CD4-positive, alpha-beta T cell treated with Interleukin-6 for 4 hours (primary cell): ENCODE data around the gene PDE4D.
"Not testable (repeated sequence)": the region's sequence is repeated elsewhere in the genome, so short reads cannot be mapped to it uniquely, and the experiment has no call there.

Experiments
- DNase-seq: peaks from one replicate; pipeline ENCODE4 v3.0.0-alpha.2; 2020; ENCODE audit warnings: mixed read lengths

PDE4D gene

DNA sequence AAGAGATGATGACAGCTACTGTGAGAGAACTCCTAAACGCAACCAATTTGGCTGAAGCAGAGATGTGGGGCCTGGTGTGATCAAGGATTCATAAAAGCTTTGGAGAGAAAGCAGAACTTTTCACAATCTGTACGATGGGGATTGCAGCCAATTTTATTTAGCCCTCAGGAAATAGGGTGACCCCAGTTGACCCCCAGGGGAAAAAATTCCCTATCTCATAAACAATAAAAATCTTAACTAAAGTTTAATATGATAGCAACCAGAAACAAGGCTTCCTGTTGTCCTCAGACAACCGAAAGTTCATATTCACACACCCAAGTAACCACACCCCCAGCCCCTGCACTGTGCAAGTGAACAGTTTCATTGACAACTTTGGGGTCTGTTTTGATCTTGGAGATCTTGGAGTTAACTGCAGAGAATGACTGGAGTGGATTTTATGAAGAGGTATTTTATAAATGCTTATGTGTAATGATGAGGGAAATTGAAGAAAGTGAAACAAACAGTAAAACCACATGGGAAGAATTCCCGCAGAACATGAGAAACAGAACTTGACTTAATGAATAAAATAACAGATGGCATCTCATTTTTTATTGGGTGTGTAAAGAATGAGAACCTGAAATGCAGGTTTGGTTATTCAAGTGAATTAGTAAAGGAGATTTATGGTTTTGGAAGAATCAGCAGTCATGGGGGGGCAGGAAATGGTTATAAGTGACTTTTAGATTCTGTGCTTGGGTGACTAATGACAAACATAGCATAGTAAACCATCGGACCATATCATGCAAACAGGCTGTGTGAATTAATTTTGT lies 94.5 kb downstream of the PDE4D start:
- peak; percentile 15 for DNase-seq

DNA sequence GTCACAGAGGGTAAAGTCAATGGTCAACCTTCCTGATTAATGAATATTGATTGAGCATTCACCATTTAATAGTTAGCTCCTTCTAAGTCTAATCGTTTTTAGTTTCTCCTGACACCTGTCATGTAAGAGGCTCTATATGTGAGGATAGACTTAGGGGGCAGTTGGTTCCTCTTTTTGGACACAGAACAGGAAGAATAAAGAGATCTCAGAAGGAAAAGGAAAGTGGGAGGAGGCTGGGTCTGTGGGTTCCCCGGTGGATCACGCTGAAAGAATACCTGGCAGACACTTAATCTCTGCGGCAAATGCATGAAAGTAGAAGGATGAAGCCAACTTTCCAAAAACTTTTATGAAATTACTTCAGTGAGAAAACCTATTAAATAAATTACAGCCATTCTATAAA lies 98.4 kb downstream of the PDE4D start:
- DNase-seq: no peak

DNA sequence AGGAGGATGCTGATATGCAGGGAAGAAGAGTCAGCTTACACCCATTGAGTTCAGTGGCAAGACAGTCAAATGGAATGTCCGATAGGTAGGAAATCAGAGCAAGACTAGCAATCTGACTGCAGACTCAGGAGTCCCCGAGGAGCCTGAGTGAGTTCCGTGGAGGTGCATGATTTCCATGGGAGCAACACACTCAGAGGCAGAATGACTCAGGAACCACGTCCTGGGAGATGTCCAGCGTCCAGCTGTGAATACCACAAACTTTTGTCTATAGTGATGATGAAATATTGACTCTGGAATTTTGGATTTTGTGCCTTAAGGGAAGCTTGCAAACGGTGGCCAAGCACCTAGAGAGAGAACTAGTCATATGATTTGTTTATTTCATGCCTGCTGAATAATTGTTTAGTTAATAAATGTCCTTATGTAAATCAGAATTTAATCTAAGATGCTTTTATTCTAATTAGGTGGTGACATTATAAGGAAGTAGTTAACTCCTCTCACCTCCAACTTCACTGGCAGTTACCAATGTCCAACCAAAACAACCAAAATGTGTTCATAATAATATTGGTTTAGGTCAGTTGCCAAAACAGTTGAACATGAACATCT lies 100.4 kb downstream of the PDE4D start:
- DNase-seq: no peak

DNA sequence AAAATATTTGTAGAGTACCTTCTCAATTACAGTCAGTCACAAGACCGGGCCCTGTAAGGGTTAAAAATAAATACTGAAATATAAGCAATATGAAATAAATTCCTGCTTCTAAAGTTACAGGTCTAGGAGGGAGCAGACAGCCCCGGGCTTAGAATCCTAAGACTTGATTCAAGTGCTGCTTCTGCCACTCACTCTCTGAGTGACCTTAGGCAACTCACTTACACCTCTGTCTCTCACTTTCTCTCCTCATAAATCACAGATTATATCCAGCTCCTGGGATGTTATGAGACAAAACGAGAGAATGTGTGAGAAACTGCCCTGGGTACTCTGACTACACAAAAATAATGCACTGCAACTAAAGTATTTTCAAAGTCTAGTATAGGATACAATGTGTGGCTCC lies 101.9 kb downstream of the PDE4D start:
- no peak for DNase-seq

DNA sequence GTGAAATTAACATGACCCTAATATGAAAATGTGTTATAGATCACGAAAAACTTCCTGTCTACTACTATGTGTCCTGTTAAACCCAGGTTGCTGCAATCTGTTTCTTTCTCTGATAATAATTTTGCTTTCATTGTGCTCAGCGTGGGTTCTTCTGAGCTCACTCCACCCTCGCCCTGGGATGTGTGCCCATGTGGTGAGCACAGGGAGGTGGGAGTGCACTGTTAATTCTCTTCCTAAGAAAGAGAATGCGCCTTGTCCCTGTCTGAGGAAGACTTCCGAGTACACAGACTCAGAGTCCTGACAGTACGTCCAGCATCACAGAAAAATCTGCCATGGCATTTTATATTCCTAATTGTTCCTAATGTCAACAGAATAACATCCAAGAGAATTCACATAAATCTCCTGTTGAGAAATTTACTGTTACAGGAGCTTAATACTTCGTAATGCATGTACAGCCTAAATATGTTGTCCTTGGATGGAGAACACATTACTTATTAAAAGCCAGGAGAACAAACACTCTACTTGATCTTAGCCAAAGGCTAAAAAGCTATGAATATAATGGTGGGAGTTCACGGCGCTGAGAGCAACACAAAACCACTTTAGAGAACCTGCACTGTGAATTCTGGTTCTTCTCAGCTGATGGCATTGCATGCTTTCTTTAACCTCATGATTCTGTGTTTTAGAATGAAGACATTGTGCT lies 102.6 kb downstream of the PDE4D start:
- DNase-seq: no peak

DNA sequence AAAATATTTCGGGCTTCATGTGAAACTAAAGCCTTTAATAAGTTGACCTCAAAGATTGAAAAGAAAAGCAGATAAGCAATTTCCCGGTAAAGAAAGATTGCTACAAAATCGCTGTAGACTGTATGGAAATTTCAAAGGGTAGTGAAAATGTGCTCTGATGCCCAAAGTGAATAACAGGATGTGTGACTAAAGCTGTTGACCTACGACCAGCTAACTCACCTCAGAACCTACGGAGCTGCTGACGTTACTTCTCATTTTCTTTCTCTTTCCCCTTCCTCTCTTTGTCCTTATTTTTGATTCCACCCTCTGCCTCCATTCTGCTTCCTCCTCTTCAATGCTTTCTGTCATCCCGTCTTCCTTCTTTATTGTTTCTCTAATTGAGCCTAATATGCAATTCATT lies 103.2 kb downstream of the PDE4D start:
- no peak for DNase-seq

DNA sequence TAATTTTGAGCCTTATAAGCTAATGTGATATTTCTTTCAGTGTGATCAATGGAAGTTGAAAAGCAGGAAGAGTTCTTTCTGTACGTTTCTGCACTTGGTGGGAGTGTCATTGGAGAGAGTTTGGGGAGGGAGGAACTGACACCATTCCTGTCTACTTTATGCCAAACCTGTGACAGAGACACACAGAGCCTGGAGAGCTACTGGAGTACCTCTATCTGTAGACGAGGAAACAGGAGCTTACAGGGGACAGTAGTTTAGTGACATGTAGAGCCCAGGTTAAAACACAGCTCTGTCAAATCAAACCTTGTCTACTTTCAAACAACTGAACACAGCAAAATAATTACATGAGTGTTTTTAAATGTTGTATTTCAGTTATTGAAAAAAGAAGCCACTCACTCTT lies 103.6 kb downstream of the PDE4D start:
- no peak for DNase-seq

DNA sequence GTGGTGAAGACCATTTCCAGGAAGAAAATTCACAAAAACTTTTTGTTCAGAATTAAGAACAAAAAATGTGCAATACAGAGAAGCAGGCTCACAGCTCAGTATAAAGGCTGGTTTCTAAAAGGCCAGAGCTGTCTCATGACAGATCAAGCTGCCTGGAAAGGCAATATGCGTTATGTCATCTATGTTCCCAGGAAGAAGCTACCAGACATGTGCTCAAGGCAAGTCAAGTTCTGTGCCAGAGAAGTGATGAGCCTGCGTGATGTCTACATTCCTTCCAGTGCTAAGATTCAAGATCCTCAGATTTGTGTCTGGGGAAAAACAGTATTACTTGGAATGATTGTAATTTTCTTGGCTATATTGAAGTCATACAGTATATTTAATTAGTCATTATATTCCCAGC lies 104.3 kb downstream of the PDE4D start:
- no peak for DNase-seq

DNA sequence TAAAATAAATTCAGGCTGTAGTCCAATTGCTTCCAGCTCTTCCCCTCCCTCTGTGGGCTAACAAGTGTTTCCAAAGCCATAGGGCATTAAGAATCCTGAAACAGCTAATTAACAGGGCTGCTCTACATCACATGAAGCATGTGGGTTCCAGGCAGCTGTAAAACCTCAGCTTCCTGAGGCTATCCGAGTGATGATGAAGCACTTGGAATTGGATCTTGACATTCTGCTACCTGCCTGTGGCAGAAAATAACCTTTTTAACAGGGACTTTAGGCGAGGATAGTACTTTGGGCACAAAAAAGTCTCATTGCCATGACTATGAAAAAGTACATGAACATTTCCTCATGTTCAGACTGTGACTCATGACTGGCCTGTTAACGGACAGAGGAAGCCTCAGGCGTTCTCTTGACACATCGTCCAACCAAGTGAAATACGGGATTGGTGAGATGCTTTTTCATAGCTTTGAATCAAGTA lies 107.2 kb downstream of the PDE4D start:
- no peak for DNase-seq

DNA sequence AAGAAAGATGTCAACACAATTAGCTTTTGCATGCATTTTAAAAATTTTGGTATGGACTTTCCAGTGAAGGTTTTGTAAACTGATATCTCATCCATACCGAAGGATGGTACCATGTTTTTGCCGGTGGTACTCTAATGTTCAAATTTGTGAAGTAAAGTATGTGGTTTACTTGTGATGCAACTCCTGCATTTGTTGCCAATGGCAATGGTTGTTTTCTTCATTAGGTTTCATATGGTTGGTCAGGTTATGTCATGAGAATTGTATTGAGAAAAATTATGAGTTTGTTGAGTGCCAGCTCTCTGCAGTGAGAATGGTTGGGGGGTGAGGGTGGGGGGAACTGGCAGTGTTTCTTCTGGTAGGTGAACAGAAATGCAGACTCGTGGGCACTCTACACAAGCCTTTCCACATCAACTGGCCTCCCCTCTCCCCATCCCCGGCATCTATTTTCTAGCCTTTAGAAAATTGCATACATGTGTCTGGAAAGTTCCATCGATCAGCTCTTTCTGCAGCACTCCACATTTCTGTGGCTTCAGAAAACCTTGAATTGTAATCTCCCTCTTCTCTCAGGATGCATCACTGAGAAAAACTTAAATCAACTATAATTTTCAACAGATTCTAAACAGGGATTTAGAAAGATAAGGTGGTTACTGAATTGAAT lies 107.7 kb downstream of the PDE4D start:
- no peak for DNase-seq

DNA sequence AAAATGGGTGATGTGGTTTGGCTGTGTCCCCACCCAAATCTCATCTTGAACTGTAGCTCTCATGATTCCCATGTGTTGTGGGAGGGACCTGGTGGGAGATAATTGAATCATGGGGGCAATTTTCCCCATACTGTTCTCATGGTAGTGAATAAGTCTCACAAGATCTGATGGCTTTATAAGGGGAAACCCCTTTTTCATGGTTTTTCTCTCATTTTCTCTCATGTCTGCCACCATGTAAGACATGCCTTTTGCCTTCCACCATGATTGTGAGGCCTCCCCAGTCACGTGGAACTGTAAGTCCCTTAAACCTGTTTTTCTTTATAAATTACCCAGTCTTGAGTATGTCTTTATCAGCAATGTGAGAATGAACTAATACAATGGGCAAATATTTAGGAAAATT lies 108.8 kb downstream of the PDE4D start:
- DNase-seq: not testable (repeated sequence)

DNA sequence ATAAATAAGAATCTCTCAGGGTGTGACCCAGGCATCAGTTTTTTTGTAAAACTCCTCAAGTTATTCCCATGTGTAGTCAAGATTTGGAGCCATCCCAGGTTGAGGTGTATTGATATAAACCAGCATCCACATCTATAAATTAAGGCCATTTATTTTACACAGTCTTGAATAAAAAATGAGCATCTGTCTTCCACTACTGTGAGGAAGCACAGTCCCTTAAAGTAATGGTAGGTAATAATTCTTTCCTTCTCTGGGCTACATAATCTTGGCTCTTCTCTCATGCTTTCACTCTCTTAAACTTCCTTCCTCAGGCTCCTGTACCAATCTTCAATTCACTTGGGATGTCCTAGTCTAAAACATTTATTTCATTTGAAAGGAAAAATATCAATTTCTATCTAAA lies 110.3 kb downstream of the PDE4D start:
- no peak for DNase-seq

DNA sequence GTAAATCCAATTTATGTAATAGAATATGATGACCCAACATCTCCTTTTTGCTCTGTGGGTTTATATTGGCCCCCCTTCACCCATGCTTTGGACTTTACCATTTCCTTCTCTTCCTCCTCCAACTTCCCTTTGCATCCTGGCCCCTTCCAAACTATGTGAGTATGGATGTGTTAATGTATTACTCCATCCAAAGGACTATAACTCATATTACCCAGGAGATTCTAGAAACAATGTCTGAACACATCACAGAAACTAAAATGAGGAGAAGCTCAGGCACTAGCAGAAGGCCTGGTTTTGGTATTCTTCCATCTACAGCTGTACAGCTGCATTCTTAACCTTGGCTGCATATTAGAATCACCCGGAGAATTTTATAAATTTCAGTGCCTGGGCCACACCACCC lies 110.7 kb downstream of the PDE4D start:
- no peak for DNase-seq

DNA sequence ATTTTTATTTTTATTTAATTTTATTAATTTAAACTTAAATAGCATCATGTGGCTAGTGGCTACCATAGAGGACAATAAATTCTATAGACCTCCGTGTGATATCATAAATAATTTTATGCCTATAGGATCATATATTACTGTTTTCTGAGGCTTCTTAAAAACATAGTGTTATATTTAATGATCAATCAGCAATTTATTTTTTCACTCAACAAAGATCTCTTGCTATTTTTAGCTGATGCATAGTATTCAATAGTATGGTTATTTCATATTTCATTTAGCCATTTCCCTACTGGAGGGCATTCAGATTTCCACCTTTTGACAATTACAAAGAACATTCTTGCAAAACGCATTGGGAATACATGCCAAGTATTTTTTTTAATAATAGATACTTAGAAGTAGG lies 114.1 kb downstream of the PDE4D start:
- DNase-seq: no peak

DNA sequence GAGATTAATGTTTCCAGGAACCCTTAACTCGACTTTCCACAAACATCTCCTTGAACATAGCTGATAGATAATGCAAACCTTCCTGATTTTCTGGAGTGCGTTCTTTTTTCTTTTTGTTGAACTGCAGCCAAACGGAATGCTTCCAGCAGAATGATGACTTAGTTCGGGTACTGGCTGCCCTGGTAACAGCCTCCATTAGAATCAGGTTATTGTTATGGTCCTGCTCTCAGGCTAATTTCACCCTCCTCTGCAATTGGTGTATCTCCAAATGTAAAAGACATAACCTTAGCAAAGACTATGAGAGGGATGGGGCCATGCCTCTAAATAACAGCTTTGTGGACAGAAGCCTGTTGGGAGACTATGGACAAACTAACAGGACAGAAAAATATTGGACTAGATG lies 116.5 kb downstream of the PDE4D start:
- no peak for DNase-seq

DNA sequence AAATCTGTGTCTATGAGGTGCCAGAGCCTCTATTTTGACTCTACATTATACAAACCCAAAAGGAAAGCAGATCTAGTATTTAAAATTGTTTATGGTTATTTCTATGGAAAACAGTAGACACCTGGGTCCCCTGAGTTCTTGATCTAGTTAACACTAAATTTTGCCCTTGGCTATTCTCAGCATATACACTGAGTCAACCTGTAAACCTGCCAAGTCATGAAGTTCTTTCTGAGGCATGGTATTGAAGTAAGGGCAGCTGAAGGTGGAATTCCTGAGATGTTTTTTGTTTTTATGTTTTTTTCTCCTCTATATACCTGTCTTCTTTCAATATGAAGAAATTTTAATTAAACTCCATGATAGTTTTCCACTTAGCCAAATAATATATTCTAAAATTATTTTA lies 120.2 kb downstream of the PDE4D start:
- DNase-seq: no peak

DNA sequence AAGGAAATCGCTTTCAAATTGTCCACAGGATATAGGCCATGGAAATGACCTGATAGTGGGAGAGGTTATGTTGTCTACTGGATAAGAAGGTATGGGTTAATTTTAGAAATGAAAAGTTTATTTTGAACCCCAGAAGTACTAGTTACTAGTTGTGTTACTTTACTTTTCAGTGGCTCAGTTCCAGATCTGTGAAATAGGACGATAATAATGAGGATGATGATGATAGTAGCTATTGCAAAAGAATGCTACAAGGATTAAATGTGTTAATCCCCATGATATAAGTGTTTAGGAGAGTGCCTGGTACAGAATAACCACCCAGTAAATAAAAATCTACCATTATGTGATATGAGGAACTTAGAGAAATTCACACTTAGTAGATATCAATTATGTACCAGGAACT lies 120.8 kb downstream of the PDE4D start:
- no peak for DNase-seq

DNA sequence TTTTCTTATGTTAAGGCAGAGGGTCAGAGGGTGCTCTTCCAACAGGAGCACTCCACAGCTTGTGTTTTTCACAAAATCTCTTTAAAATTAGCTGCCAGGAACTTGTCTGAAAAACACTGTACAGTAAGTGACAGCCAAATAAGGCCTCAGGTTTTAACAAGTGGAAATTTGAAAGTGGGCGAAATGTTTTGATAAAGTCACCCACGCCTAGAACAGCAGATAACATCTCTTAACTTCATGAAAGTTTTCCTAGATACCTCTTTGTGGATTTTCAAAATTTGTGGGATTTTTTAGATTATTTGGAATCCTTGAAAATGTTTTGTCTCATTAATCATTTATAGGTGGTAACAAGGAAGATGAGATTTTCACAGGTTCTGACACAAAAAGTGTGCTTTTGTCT lies 121.3 kb downstream of the PDE4D start:
- no peak for DNase-seq

DNA sequence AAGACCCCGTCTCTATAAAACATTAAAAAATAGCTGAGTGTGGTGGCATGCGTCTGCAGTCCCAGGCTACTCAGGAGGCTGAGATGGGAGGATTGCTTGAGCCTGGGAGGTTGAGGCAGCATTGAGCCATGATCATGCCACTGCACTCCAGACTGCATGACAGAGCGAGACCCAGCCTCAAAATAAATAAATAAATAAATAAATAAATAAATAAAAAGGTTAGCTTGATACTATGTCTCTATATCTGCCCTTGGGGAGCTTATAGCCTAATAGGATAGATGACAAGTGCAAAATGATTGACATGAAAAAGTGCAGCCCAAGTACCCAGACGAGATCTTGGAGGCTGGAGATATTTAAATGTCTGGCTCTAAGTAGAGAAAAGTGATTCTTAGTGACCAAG lies 122.6 kb downstream of the PDE4D start:
- no peak for DNase-seq

DNA sequence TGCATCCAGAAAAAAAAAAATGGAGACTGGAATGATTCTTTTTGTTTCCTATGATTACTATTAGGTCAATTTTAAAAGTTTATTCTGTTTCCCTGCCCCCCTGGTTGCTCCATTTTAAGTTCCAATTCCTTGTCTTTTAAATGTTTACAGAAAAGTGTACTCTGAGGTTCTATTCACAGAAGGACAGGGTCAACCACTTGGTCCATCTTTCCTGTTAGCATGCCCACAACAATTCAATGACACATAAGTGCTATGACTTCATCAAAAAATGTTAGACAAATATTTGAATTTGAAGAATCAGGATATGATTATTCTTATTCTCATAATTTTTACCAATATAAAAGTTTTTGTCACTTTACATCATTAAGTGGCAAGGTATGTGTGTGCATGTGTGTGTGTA lies 123.7 kb downstream of the PDE4D start:
- DNase-seq: no peak

DNA sequence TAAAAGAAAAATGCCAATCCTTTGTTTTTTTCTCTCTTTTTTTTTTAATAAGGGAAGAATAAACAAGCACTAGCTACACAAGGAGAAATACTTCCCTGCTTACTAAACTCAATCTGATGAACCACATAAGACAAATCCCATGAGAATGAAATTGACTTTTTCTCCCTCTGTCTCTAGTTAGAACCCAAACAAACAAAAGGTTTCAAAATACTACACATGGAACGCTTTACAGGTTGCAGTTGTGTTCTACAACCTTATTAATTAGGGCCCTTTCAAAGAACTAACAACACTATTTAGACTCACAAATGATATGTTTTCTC lies 124.5 kb downstream of the PDE4D start:
- DNase-seq: no peak

DNA sequence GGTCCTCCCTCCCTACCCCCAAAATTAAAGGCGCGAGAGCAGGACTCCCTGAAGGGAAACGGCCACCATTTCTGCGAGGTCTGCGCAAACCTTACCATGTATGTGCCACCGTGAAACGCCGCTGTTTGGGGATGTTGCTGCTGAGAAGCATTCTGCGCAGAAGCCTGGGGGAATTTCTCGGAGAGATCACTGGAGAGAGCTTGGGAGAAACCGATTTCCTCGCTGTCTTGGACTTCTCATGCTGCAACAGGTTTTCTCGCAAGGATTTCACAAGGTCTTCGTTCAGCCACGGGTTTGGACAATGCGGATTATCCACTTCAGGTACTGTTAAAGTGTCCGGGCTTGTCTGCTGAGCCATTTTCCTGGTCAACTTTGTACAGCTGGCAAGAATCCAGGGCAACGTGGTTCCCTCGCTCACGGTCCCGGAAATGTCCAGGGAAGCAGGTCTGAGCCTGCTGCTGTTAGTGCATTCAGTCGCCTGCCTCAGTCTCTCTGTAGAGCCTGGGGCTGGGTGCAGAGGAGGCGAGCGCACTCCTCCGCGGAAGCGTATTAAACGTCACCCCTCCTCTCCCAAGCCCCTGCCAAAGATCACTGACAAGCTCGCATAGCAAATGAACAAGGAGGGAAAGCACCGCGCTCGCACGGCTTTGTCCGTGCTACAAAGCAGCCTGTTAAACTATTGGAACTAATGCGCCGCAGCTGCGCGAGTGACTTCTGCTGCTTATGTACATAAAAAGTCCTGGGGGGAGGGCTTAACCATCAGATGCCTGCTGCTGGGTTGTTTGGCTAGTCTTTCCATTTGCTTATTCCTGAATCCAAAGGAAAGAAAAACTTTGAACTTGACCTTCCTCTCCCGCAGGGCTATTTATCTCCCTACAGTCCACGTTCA lies 125.1 kb downstream of the PDE4D start:
- peak; percentile 24 for DNase-seq

DNA sequence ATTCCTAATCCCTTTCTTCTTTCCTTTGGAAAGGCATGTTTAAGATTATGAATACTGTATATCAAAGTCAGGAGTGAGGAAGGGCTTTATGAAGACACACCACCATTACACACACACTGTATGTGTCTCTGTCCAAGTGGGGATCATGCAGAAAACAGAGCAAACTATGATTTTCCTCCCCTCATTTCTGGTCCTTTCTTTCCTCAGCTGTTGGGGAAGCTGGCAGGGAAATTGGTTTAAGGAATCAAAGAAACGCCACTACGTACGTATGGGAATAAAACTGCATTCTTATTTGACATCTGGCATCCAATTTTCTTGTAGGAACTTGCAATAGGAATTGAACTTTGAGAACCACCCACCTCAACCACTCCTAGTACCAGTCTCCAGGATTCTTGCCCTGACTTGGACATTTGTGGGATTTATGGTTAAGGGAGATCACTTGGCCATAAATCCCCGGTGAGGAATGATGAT lies 125.8 kb downstream of the PDE4D start:
- DNase-seq: no peak
